ENCODE measurements around the gene SH3RF2. TPM values are rescaled to one million over a fixed set of nuclear protein-coding genes. Genes with fewer than 3 reads are reported as not detected.

The SH3RF2 gene
- polyA plus RNA-seq, 3 donors, result not detected

GRCh38 chr5:145913701-145914100 lies 22.7 kb upstream of the SH3RF2 start:
- Histone ChIP-seq H3K36me3 (replicated peaks in 1 of 2; ENCODE audit: control insufficient read depth in 1 of 2, insufficient read depth in 2 of 2, low read length in 2 of 2) (no peaks in the 10 kb centered on the region), H3K4me2 (replicated peaks; ENCODE audit: extremely low read depth, low read length, poor library complexity, severe bottlenecking) (no peak overlapping the region), H3K4me1 (ENCODE audit: control insufficient read depth in 1 of 2, insufficient read depth in 2 of 2, low read length in 2 of 2) (no peaks in the 10 kb centered on the region), H2AFZ (ENCODE audit: insufficient read depth, low read depth, low read length, poor library complexity, severe bottlenecking) (no peak overlapping the region), H4K20me1 (ENCODE audit: insufficient read depth, low read length) (no peaks in the 10 kb centered on the region), H3K79me2 (ENCODE audit: insufficient read depth, low read length) (no peaks in the 10 kb centered on the region), H3K9me3 (replicated peaks in 1 of 2; ENCODE audit: control insufficient read depth in 1 of 2, insufficient read depth in 1 of 2, low read length in 2 of 2) (no peaks in the 10 kb centered on the region), H3K9ac (ENCODE audit: insufficient read depth, low read length, poor library complexity, severe bottlenecking) (no peak overlapping the region), H3K27me3 (ENCODE audit: control insufficient read depth in 2 of 2, insufficient read depth in 2 of 2, low read length in 2 of 2) (no peaks in the 10 kb centered on the region), H3K4me3 (replicated peaks in 1 of 3; ENCODE audit: low read depth in 2 of 3, low read length in 3 of 3) (no peak overlapping the region), H3K27ac (ENCODE audit: low read depth in 1 of 2, low read length in 2 of 2) (no peak overlapping the region)
- H3K4me3 Mint-ChIP-seq, result no peak overlapping the region
- DNase-seq, result no peak
- no peaks in the 10 kb centered on the region for H3K36me3 Mint-ChIP-seq
- intact Hi-C loops (cut with micrococcal nuclease), result no loop called here
- H3K4me1 Mint-ChIP-seq, result no peaks in the 10 kb centered on the region
- peaks cover 0 to 8% (median 1%) of the 10 kb centered on the region in 3 donors for H3K27me3 Mint-ChIP-seq (ENCODE audit: low read depth in 3 of 3)
- no peaks in the 10 kb centered on the region for H3K9me3 Mint-ChIP-seq
- no peak overlapping the region for H3K27ac Mint-ChIP-seq
- WGBS (ENCODE audit: insufficient coverage), result 100% methylated on average over 2 of the region's 7 CpGs
- TF ChIP-seq, protein P1, sequence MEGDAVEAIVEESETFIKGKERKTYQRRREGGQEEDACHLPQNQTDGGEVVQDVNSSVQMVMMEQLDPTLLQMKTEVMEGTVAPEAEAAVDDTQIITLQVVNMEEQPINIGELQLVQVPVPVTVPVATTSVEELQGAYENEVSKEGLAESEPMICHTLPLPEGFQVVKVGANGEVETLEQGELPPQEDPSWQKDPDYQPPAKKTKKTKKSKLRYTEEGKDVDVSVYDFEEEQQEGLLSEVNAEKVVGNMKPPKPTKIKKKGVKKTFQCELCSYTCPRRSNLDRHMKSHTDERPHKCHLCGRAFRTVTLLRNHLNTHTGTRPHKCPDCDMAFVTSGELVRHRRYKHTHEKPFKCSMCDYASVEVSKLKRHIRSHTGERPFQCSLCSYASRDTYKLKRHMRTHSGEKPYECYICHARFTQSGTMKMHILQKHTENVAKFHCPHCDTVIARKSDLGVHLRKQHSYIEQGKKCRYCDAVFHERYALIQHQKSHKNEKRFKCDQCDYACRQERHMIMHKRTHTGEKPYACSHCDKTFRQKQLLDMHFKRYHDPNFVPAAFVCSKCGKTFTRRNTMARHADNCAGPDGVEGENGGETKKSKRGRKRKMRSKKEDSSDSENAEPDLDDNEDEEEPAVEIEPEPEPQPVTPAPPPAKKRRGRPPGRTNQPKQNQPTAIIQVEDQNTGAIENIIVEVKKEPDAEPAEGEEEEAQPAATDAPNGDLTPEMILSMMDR (IDR thresholded peaks at IDR 0.05), result no peak

- Histone ChIP-seq H3K4me3 (replicated peaks in 1 of 3; ENCODE audit: low read depth in 2 of 3, low read length in 3 of 3) (no peak overlapping the region), H3K36me3 (replicated peaks in 1 of 2; ENCODE audit: control insufficient read depth in 1 of 2, insufficient read depth in 2 of 2, low read length in 2 of 2) (no peaks in the 10 kb centered on the region), H3K4me2 (replicated peaks; ENCODE audit: extremely low read depth, low read length, poor library complexity, severe bottlenecking) (no peak overlapping the region), H3K4me1 (ENCODE audit: control insufficient read depth in 1 of 2, insufficient read depth in 2 of 2, low read length in 2 of 2) (no peaks in the 10 kb centered on the region), H3K9ac (ENCODE audit: insufficient read depth, low read length, poor library complexity, severe bottlenecking) (no peak overlapping the region), H3K79me2 (ENCODE audit: insufficient read depth, low read length) (no peaks in the 10 kb centered on the region), H3K9me3 (replicated peaks in 1 of 2; ENCODE audit: control insufficient read depth in 1 of 2, insufficient read depth in 1 of 2, low read length in 2 of 2) (no peaks in the 10 kb centered on the region), H3K27ac (ENCODE audit: low read depth in 1 of 2, low read length in 2 of 2) (no peak overlapping the region), H4K20me1 (ENCODE audit: insufficient read depth, low read length) (no peaks in the 10 kb centered on the region), H2AFZ (ENCODE audit: insufficient read depth, low read depth, low read length, poor library complexity, severe bottlenecking) (no peak overlapping the region), H3K27me3 (ENCODE audit: control insufficient read depth in 2 of 2, insufficient read depth in 2 of 2, low read length in 2 of 2) (no peaks in the 10 kb centered on the region)
- intact Hi-C loops (cut with micrococcal nuclease), result no loop called here
- Mint-ChIP-seq H3K27ac (no peak overlapping the region), H3K36me3 (no peaks in the 10 kb centered on the region), H3K9me3 (peaks cover 0 to 1% (median 0%) of the 10 kb centered on the region in 7 donors), H3K27me3 (ENCODE audit: low read depth in 3 of 3) (peaks cover 0 to 6% (median 1%) of the 10 kb centered on the region in 3 donors), H3K4me1 (no peaks in the 10 kb centered on the region), H3K4me3 (no peak overlapping the region)
- WGBS (ENCODE audit: insufficient coverage), result 94% methylated on average over 7 of the region's 7 CpGs
- DNase-seq, result no peak
- TF ChIP-seq, protein P1 (IDR thresholded peaks at IDR 0.05), result no peak
These were observed 20.3 kb upstream of the SH3RF2 start for GRCh38 chr5:145915970-145916638.

All from CD14-positive monocyte (primary cell).